H1 (cell line): ENCODE data around the gene ABCC11. TPM values are rescaled to one million over a fixed set of nuclear protein-coding genes. Genes with fewer than 3 reads are reported as not detected.

ENCODE experiments used
- CTCF ChIA-PET: fragments of 300-600 bp; sonication (Branson Sonifier 250); formaldehyde crosslinking; loops from one replicate; lab custom pipeline; 2021; ENCODE audit not compliant: partially characterized antibody; lab: Charles Lee
- POLR2A ChIA-PET: fragments of 300-600 bp; sonication (Branson Sonifier 250); formaldehyde crosslinking; loops from one replicate; lab custom pipeline; 2021; ENCODE audit warnings: inconsistent platforms; ENCODE audit not compliant: partially characterized antibody; lab: Charles Lee
- DNase-seq, 2 experiments: peaks; one replicate each; pipeline versions ENCODE4 v3.0.0 to v3.0.0-alpha.2; 2010 to 2022; ENCODE audit warnings: low spot score in 2 of 2, low read depth in 1 of 2, mixed read lengths in 1 of 2
- FAIRE-seq: peaks from 2 replicates; lab custom pipeline; 2011; peaks lifted over from hg19 to GRCh38; lab: Jason Lieb, UNC
- H2AFZ ChIP-seq: 2 replicates; pipeline ENCODE4 v1.8.1; 2012; ENCODE audit warnings: low read length, inconsistent platforms
- H2AK5ac ChIP-seq: 2 replicates; pipeline ENCODE4 v1.6.1; 2013; ENCODE audit warnings: low read depth, low read length
- H2BK120ac ChIP-seq: replicated peaks from 2 replicates; pipeline ENCODE3; 2013; ENCODE audit warnings: low read depth, low read length, inconsistent platforms
- H2BK12ac ChIP-seq: 2 replicates; pipeline ENCODE4 v1.6.1; 2013; ENCODE audit warnings: low read depth, low read length
- H2BK15ac ChIP-seq: 2 replicates; pipeline ENCODE4 v1.6.1; 2013; ENCODE audit warnings: low read length
- H2BK20ac ChIP-seq: 2 replicates; pipeline ENCODE4 v1.6.1; 2013; ENCODE audit warnings: low read length
- H2BK5ac ChIP-seq: 2 replicates; pipeline ENCODE4 v1.6.1; 2013; ENCODE audit warnings: low read depth, low read length
- H3K14ac ChIP-seq: 2 replicates; pipeline ENCODE4 v1.6.1; 2013; ENCODE audit warnings: inconsistent platforms; ENCODE audit not compliant: insufficient read length
- H3K18ac ChIP-seq: 2 replicates; pipeline ENCODE4 v1.6.1; 2013; ENCODE audit warnings: low read length; ENCODE audit errors: extremely low read depth
- H3K23ac ChIP-seq: 2 replicates; pipeline ENCODE4 v1.6.1; 2013; ENCODE audit warnings: inconsistent platforms; ENCODE audit not compliant: insufficient read length
- H3K23me2 ChIP-seq: 2 replicates; pipeline ENCODE4 v1.6.1; 2013; ENCODE audit warnings: low read depth, low read length
- H3K27ac ChIP-seq: 2 replicates; pipeline ENCODE4 v1.6.1; 2011; ENCODE audit warnings: low read depth, low read length, inconsistent platforms
- H3K27me3 ChIP-seq, 4 experiments: replicated peaks in 1 of 4; 1 replicate in 1 of 4; 2 replicates in 3 of 4; pipeline versions ENCODE4 v1.6.1 to v1.8.1; 2011 to 2013; ENCODE audit warnings: low read length in 3 of 4, mild to moderate bottlenecking in 3 of 4, inconsistent platforms in 2 of 4, mixed read lengths in 2 of 4, moderate library complexity in 1 of 4; ENCODE audit not compliant: control insufficient read depth in 3 of 4, insufficient read depth in 3 of 4; ENCODE audit errors: extremely low read depth in 1 of 4
- H3K36me3 ChIP-seq, 4 experiments: 2 replicates each; pipeline versions ENCODE4 v1.6.1 to v1.8.1; 2011 to 2013; ENCODE audit warnings: mild to moderate bottlenecking in 4 of 4, low read length in 3 of 4, moderate library complexity in 2 of 4, control low read depth in 1 of 4, inconsistent platforms in 1 of 4; ENCODE audit not compliant: insufficient read depth in 4 of 4, control insufficient read depth in 2 of 4
- H3K4ac ChIP-seq: replicated peaks from 2 replicates; pipeline ENCODE3; 2013; ENCODE audit warnings: low read length, low read depth, mixed read lengths, inconsistent platforms; ENCODE audit not compliant: insufficient read length
- H3K4me1 ChIP-seq, 4 experiments: replicated peaks in 1 of 4; 1 replicate in 1 of 4; 2 replicates in 3 of 4; pipeline versions ENCODE4 v1.6.1 to v1.8.1; 2011 to 2013; ENCODE audit warnings: low read length in 3 of 4, inconsistent platforms in 2 of 4, mixed read lengths in 1 of 4; ENCODE audit not compliant: insufficient read depth in 4 of 4, control insufficient read depth in 3 of 4
- H3K4me2 ChIP-seq, 2 experiments: 2 replicates each; pipeline versions ENCODE4 v1.6.1 to v1.8.1; 2011 to 2013; ENCODE audit warnings: low read depth in 2 of 2, low read length in 2 of 2, control low read depth in 1 of 2, inconsistent platforms in 1 of 2, mild to moderate bottlenecking in 1 of 2; ENCODE audit not compliant: insufficient read depth in 1 of 2
- H3K4me3 ChIP-seq, 4 experiments: fragments of 200-600, 300-600 bp in 1 of 4; sonication (generic), shearing (Covaris generic), sonication (Bioruptor Twin) in 1 of 4; 2 replicates each; pipeline versions ENCODE4 v1.5.1 to v1.8.1; 2011 to 2016; ENCODE audit warnings: low read length in 4 of 4, low read depth in 3 of 4, control low read depth in 2 of 4, inconsistent platforms in 2 of 4, mild to moderate bottlenecking in 2 of 4, mixed read lengths in 1 of 4, moderate library complexity in 1 of 4; ENCODE audit not compliant: insufficient read depth in 2 of 4; ENCODE audit errors: extremely low read depth in 1 of 4
- H3K56ac ChIP-seq: replicated peaks from 2 replicates; pipeline ENCODE3; 2013; ENCODE audit warnings: low read depth, mild to moderate bottlenecking, mixed read lengths, low read length, inconsistent platforms; ENCODE audit not compliant: insufficient read length
- H3K79me1 ChIP-seq: 2 replicates; pipeline ENCODE4 v1.6.1; 2013; ENCODE audit warnings: low read depth, low read length, control low read depth
- H3K79me2 ChIP-seq, 2 experiments: 2 replicates each; pipeline versions ENCODE4 v1.6.1 to v1.8.1; 2012 to 2013; ENCODE audit warnings: low read length in 2 of 2, mild to moderate bottlenecking in 2 of 2, inconsistent platforms in 1 of 2; ENCODE audit not compliant: insufficient read depth in 2 of 2, control insufficient read depth in 1 of 2
- H3K9ac ChIP-seq, 4 experiments: replicated peaks in 1 of 4; 1 replicate in 1 of 4; 2 replicates in 3 of 4; pipeline versions ENCODE4 v1.6.1 to v1.8.1; 2011 to 2013; ENCODE audit warnings: low read depth in 3 of 4, low read length in 3 of 4, control low read depth in 2 of 4, mild to moderate bottlenecking in 2 of 4, moderate library complexity in 2 of 4, inconsistent platforms in 1 of 4; ENCODE audit errors: extremely low read depth in 1 of 4
- H3K9me3 ChIP-seq, 2 experiments: 2 replicates each; pipeline versions ENCODE4 v1.6.1 to v1.8.1; 2012 to 2013; ENCODE audit warnings: mild to moderate bottlenecking in 2 of 2, moderate library complexity in 2 of 2, control low read depth in 1 of 2, inconsistent platforms in 1 of 2, low read depth in 1 of 2, low read length in 1 of 2, mixed read lengths in 1 of 2; ENCODE audit not compliant: insufficient read depth in 2 of 2
- H4K20me1 ChIP-seq, 2 experiments: replicated peaks in 1 of 2; 2 replicates each; pipeline versions ENCODE3 to v1.8.1; 2011 to 2013; ENCODE audit warnings: inconsistent platforms in 2 of 2, low read length in 2 of 2, mild to moderate bottlenecking in 1 of 2; ENCODE audit not compliant: insufficient read depth in 2 of 2, control insufficient read depth in 1 of 2
- H4K5ac ChIP-seq: 2 replicates; pipeline ENCODE4 v1.6.1; 2013; ENCODE audit warnings: low read length, low read depth, mixed read lengths, inconsistent platforms; ENCODE audit not compliant: insufficient read length
- H4K8ac ChIP-seq: 2 replicates; pipeline ENCODE4 v1.8.0; 2013; ENCODE audit warnings: mild to moderate bottlenecking, moderate library complexity, low read length, inconsistent platforms; ENCODE audit not compliant: insufficient read depth; ENCODE audit errors: extremely low read depth
- H4K91ac ChIP-seq: replicated peaks from 2 replicates; pipeline ENCODE3; 2013; ENCODE audit warnings: low read length, mixed read lengths, inconsistent platforms; ENCODE audit not compliant: insufficient read length
- BRCA1 ChIP-seq: IDR thresholded peaks from 2 replicates; pipeline ENCODE4 v1.6.1; 2012; ENCODE audit warnings: low read depth, low read length, improper control_type of control experiment
- WGBS, 2 experiments: shearing (Covaris generic) in 1 of 2; methylation state at CpG; one replicate each; pipeline versions ENCODE4 v1.1.6 to v1.1.7; 2013 to 2015; ENCODE audit warnings: low lambda C conversion rate in 2 of 2, mixed read lengths in 2 of 2, inconsistent platforms in 1 of 2, low coverage in 1 of 2, missing lambda C conversion rate in 1 of 2; ENCODE audit not compliant: insufficient replicate concordance in 2 of 2, insufficient coverage in 1 of 2, insufficient read length in 1 of 2; ENCODE audit errors: extremely low coverage in 1 of 2, missing lambda C conversion rate in 1 of 2; 5-methylcytosine and 5-hydroxymethylcytosine counted together
- polyA plus RNA-seq, 7 experiments: library from polyadenylated mRNA; depleted of rRNA in 3 of 7; stranded (reverse) in 5 of 7; unstranded in 2 of 7; fragments of >200 nt in 5 of 7; fragments of 200-250 nt in 2 of 7; gene quantifications; 1 replicate in 5 of 7; 2 replicates in 1 of 7; 4 replicates in 1 of 7; pipeline versions ENCODE4 v1.2.1 to v1.2.3, GENCODE V29; 2011 to 2013; ENCODE audit warnings: missing spikeins in 2 of 7, mixed read lengths in 2 of 7
- total RNA-seq: library from RNA; stranded (reverse); fragmentation: NEBNext Ultra II Directional; extraction: Animal tissue kit (Norgen Biotek cat#: 25700); gene quantifications from 2 replicates; pipeline ENCODE4 v1.2.1, GENCODE V29; 2021

Gene ABCC11
- total and polyA plus RNA-seq, 2 of the 8 experiments (the other 6 are each of a cell fraction or from before 2014, with no cell fraction given) = 0.06 TPM; not detected in 1

GRCh38 chr16:48250520-48251278, 3.4 kb upstream of the ABCC11 start:
- CTCF ChIA-PET = no interaction called here
- no peak overlapping the region for H3K4me3 ChIP-seq
- no peaks in the 10 kb centered on the region for H4K20me1 ChIP-seq

More at GRCh38 chr16:48250520-48251278, 3.4 kb upstream of the ABCC11 start:
- Histone ChIP-seq H3K27ac (no peak overlapping the region), H3K23ac (no peak overlapping the region), H2BK120ac (no peak overlapping the region), H3K9ac (no peak overlapping the region), H3K27me3 (no peaks in the 10 kb centered on the region), H3K4ac (no peak overlapping the region), H2BK20ac (no peak overlapping the region), H3K18ac (no peak overlapping the region), H3K14ac (no peak overlapping the region), H4K5ac (no peak overlapping the region), H3K4me2 (no peak overlapping the region), H4K91ac (no peak overlapping the region), H2BK15ac (no peak overlapping the region), H3K56ac (no peak overlapping the region), H3K79me1 (no peaks in the 10 kb centered on the region), H2AFZ (no peak overlapping the region), H3K23me2 (no peaks in the 10 kb centered on the region), H2AK5ac (no peak overlapping the region), H3K4me1 (no peaks in the 10 kb centered on the region), H3K36me3 (no peaks in the 10 kb centered on the region; a peak in 1 of 8 replicates), H4K8ac (no peak overlapping the region), H3K9me3 (no peaks in the 10 kb centered on the region), H3K79me2 (peaks cover 2 to 12% of the 10 kb centered on the region in 2 experiments; a peak in 2 of 4 replicates), H2BK5ac (no peak overlapping the region), H2BK12ac (no peak overlapping the region)
- FAIRE-seq (no peak), DNase-seq (no peak)
- no peak for TF ChIP-seq BRCA1
- POLR2A ChIA-PET = no interaction called here
- WGBS, 2 experiments = 85% methylated on average over 5 of the region's 5 CpGs; no CpG with 5 or more reads in 1 of the 2 experiments
